H1 (cell line): ENCODE results near the gene TRIM22.

Experiments
- CHD1 ChIP-seq: IDR thresholded peaks from 2 replicates; pipeline ENCODE4 v1.6.1; 2012; ENCODE audit warnings: low read depth, low read length, improper control_type of control experiment
- CHD2 ChIP-seq: IDR thresholded peaks from 2 replicates; pipeline ENCODE4 v1.6.1; 2012; ENCODE audit warnings: low read length, improper control_type of control experiment
- EP300 ChIP-seq, 2 experiments: IDR thresholded peaks; 1 replicate in 1 of 2; 2 replicates in 1 of 2; pipeline ENCODE4 v1.6.1; 2011 to 2012; ENCODE audit warnings: low read depth in 2 of 2, low read length in 2 of 2, mild to moderate bottlenecking in 2 of 2, borderline replicate concordance in 1 of 2, inconsistent platforms in 1 of 2, moderate library complexity in 1 of 2
- FOSL1 ChIP-seq: IDR thresholded peaks from 2 replicates; pipeline ENCODE4 v1.6.1; 2011; ENCODE audit warnings: mild to moderate bottlenecking, low read depth, low read length, moderate library complexity; ENCODE audit not compliant: insufficient read depth
- MAFK ChIP-seq: IDR thresholded peaks from 2 replicates; pipeline ENCODE4 v1.6.1; 2012; ENCODE audit warnings: low read depth, mild to moderate bottlenecking, improper control_type of control experiment, low read length
- POLR2A ChIP-seq, 2 experiments: IDR thresholded peaks; 1 replicate in 1 of 2; 2 replicates in 1 of 2; pipeline ENCODE4 v1.6.1; 2011; ENCODE audit warnings: low read depth in 2 of 2, low read length in 2 of 2, mild to moderate bottlenecking in 2 of 2; ENCODE audit errors: control extremely low read depth in 1 of 2
- POLR2AphosphoS5 ChIP-seq: IDR thresholded peaks from 2 replicates; pipeline ENCODE4 v1.6.1; 2011; ENCODE audit warnings: low read depth, low read length
- RAD21 ChIP-seq, 2 experiments: IDR thresholded peaks in 1 of 2; conservative IDR thresholded peaks in 1 of 2; 2 replicates each; pipeline ENCODE4 v1.6.1; 2011; ENCODE audit warnings: low read depth in 2 of 2, low read length in 2 of 2, improper control_type of control experiment in 1 of 2, inconsistent platforms in 1 of 2, mild to moderate bottlenecking in 1 of 2, moderate library complexity in 1 of 2
- TAF1 ChIP-seq: IDR thresholded peaks from 2 replicates; pipeline ENCODE4 v1.6.1; 2011; ENCODE audit warnings: mild to moderate bottlenecking, low read depth, low read length
- TBP ChIP-seq: IDR thresholded peaks from 2 replicates; pipeline ENCODE4 v1.6.1; 2011; ENCODE audit warnings: low read depth, low read length, improper control_type of control experiment
- ZNF274 ChIP-seq: IDR thresholded peaks from 2 replicates; pipeline ENCODE4 v1.7.0; 2012; ENCODE audit warnings: low read length, borderline replicate concordance; ENCODE audit errors: extremely low read depth
- TF ChIP-seq, protein P1 (sequence below): IDR thresholded peaks from 2 replicates; pipeline ENCODE4 v1.6.1; 2012; ENCODE audit warnings: low read length, inconsistent platforms
- TF ChIP-seq, protein P2 (sequence below): IDR thresholded peaks from 2 replicates; pipeline ENCODE4 v1.6.1; 2012; ENCODE audit warnings: inconsistent platforms
- TF ChIP-seq, protein P3 (sequence below), 3 experiments: IDR thresholded peaks; 1 replicate in 2 of 3; 2 replicates in 1 of 3; pipeline versions ENCODE4 v1.5.1 to v1.6.1; 2011; ENCODE audit warnings: low read length in 3 of 3, mild to moderate bottlenecking in 3 of 3, inconsistent platforms in 2 of 3, low read depth in 1 of 3, moderate library complexity in 1 of 3; ENCODE audit not compliant: insufficient read depth in 1 of 3; ENCODE audit errors: control extremely low read depth in 1 of 3

DNA sequence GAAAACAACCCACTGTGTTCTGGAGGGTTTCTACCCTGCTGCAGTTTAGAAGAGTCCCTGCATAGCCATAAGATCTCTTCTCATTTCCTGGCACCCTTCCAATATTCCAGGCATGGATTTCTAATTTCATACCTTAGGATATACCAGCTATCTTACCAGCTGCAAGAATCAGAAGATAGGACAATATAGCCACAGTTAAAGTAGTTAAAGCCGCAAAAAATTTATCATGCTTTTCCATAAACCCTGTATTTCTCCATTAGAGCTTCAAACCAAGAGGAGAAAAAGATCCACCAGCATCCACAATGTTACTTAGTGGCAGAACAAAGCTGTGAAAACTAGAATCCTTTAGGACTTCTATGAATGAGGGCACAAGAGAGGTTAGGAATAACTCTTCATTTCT, 38.1 kb downstream of the TRIM22 start:
- TF ChIP-seq POLR2A (IDR thresholded peaks at IDR 0.05; ENCODE audit: control extremely low read depth in 1 of 2, low read depth in 2 of 2, low read length in 2 of 2) (no peak), POLR2AphosphoS5 (no peak), FOSL1 (no peak), TAF1 (no peak), CHD1 (no peak), EP300 (IDR thresholded peaks at IDR 0.05; ENCODE audit: borderline replicate concordance in 1 of 2, low read depth in 2 of 2, low read length in 2 of 2) (no peak), RAD21 (IDR thresholded peaks at IDR 0.05 in 1 of 2, conservative IDR thresholded peaks at IDR 0.05 in 1 of 2; ENCODE audit: low read depth in 2 of 2, low read length in 2 of 2) (no peak), MAFK (no peak), TBP (no peak), CHD2 (no peak), ZNF274 (no peak)
- TF ChIP-seq, protein P1, sequence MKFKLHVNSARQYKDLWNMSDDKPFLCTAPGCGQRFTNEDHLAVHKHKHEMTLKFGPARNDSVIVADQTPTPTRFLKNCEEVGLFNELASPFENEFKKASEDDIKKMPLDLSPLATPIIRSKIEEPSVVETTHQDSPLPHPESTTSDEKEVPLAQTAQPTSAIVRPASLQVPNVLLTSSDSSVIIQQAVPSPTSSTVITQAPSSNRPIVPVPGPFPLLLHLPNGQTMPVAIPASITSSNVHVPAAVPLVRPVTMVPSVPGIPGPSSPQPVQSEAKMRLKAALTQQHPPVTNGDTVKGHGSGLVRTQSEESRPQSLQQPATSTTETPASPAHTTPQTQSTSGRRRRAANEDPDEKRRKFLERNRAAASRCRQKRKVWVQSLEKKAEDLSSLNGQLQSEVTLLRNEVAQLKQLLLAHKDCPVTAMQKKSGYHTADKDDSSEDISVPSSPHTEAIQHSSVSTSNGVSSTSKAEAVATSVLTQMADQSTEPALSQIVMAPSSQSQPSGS, result no peak
- TF ChIP-seq, protein P2, sequence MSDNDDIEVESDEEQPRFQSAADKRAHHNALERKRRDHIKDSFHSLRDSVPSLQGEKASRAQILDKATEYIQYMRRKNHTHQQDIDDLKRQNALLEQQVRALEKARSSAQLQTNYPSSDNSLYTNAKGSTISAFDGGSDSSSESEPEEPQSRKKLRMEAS, result no peak
- TF ChIP-seq, protein P3, sequence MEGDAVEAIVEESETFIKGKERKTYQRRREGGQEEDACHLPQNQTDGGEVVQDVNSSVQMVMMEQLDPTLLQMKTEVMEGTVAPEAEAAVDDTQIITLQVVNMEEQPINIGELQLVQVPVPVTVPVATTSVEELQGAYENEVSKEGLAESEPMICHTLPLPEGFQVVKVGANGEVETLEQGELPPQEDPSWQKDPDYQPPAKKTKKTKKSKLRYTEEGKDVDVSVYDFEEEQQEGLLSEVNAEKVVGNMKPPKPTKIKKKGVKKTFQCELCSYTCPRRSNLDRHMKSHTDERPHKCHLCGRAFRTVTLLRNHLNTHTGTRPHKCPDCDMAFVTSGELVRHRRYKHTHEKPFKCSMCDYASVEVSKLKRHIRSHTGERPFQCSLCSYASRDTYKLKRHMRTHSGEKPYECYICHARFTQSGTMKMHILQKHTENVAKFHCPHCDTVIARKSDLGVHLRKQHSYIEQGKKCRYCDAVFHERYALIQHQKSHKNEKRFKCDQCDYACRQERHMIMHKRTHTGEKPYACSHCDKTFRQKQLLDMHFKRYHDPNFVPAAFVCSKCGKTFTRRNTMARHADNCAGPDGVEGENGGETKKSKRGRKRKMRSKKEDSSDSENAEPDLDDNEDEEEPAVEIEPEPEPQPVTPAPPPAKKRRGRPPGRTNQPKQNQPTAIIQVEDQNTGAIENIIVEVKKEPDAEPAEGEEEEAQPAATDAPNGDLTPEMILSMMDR (IDR thresholded peaks at IDR 0.05; ENCODE audit: control extremely low read depth in 1 of 3, insufficient read depth in 1 of 3, low read depth in 1 of 3, low read length in 3 of 3), result no peak
